Ovary (tissue), 9 donors: Measurements from ENCODE around the gene SLC35D3. TPM values are rescaled to one million over a fixed set of nuclear protein-coding genes. Genes with fewer than 3 reads are reported as not detected.

Source experiments
- DNase-seq, 5 donors: peaks; one replicate each; pipeline ENCODE4 v3.0.0-alpha.2; 2019 to 2020
- H3K27ac ChIP-seq, 2 donors: fragments of 200-600 bp; one replicate each; pipeline versions ENCODE4 v1.5.1 to v1.8.0; 2019 to 2022
- H3K27me3 ChIP-seq: fragments of 200-600 bp; one replicate; pipeline ENCODE4 v1.8.0; 2022
- H3K36me3 ChIP-seq: fragments of 200-600 bp; sonication (generic); one replicate; pipeline ENCODE4 v1.5.1; 2019
- H3K4me1 ChIP-seq: one replicate; pipeline ENCODE4 v1.8.1; 2013; ENCODE audit warnings: mild to moderate bottlenecking, moderate library complexity; ENCODE audit not compliant: insufficient read depth
- H3K4me3 ChIP-seq: fragments of 200-600 bp; sonication (generic); one replicate; pipeline ENCODE4 v1.5.1; 2017
- H3K9me3 ChIP-seq, 2 donors: fragments of 200-600 bp in 1 of 2; sonication (generic) in 1 of 2; one replicate each; pipeline versions ENCODE4 v1.5.1 to v1.8.1; 2013 to 2019; ENCODE audit warnings: mild to moderate bottlenecking in 1 of 2, moderate library complexity in 1 of 2
- CTCF ChIP-seq, 3 donors: fragments of 450-650 bp in 2 of 3; fragments of 200-600 bp in 1 of 3; IDR thresholded peaks; one replicate each; pipeline versions ENCODE4 v1.5.1 to v1.8.0; 2016 to 2022; ENCODE audit warnings: antibody characterized with exemption in 3 of 3, mild to moderate bottlenecking in 1 of 3
- EP300 ChIP-seq: sonication (generic); formaldehyde crosslinking; IDR thresholded peaks from one replicate; pipeline ENCODE4 v1.6.1; 2017; ENCODE audit warnings: antibody characterized with exemption
- POLR2A ChIP-seq: fragments of 450-650 bp; IDR thresholded peaks from one replicate; pipeline ENCODE4 v1.6.1; 2017; ENCODE audit warnings: antibody characterized with exemption, mild to moderate bottlenecking, moderate library complexity
- WGBS, 3 donors: extraction: QIAGEN DNeasy Blood & Tissue Kit in 1 of 3; methylation state at CpG; one replicate each; pipeline versions ENCODE4 v1.1.5 to v1.1.7; 2013 to 2017; 5-methylcytosine and 5-hydroxymethylcytosine counted together
- intact Hi-C, 4 donors: fragments of 100-400 bp; cut with DNase I; formaldehyde crosslinking; loops; one replicate each; pipeline versions ENCODE4 v1.11.0 to v1.15.1; 2022 to 2023
- polyA plus RNA-seq, 2 donors: library from polyadenylated mRNA; stranded (reverse); fragments of 200-250 nt in 1 of 2; fragments of 350-450 nt in 1 of 2; fragmentation: Illumina TruSeq in 1 of 2; extraction: RNeasy Lipid Tissue Mini Kit (QIAGEN cat#74804) in 1 of 2; gene quantifications; one replicate each; pipeline ENCODE4 v1.2.3, GENCODE V29; 2013 to 2014
- total RNA-seq, 7 donors: library from RNA; depleted of rRNA in 2 of 7; stranded (reverse); fragments of >200 nt in 2 of 7; fragmentation: NEBNext Ultra II Directional in 3 of 7; extraction: Animal tissue kit (Norgen Biotek cat#: 25700) in 3 of 7; gene quantifications; one replicate each; pipeline versions ENCODE4 v1.1.0 to v1.2.4, GENCODE V29; 2016 to 2023
- donor health status: DM: no; HTN: no; CAD: no; lungs with moderate emphysema.
- donor health status: DM: no; HTN: no; CAD: no.
- donor health status: Bipolar disorder and iron deficiency.
- donor health status: DM: yes; HTN: yes; CAD: no.
- donor health status: DM: no; HTN: no; CAD: no.
- donor health status: DM: yes; HTN: yes; CAD: no.

SLC35D3 gene
- total and polyA plus RNA-seq, 9 donors = 0.02 TPM; not detected in 8

GRCh38 chr6:136886091-136886490 is 36.0 kb upstream of the SLC35D3 start:
- H3K36me3 ChIP-seq = no peaks in the 10 kb centered on the region
- no peak for DNase-seq
- no peaks in the 10 kb centered on the region for H3K4me1 ChIP-seq
- H3K9me3 ChIP-seq = no peaks in the 10 kb centered on the region
- H3K27ac ChIP-seq = no peak overlapping the region
- intact Hi-C loops = no loop called here
- no peaks in the 10 kb centered on the region for H3K27me3 ChIP-seq
- no peak for TF ChIP-seq EP300
- TF ChIP-seq POLR2A = no peak
- TF ChIP-seq CTCF (IDR thresholded peaks at IDR 0.05) = no peak
- WGBS, 3 donors = 82 to 85% (median 85%) methylated on average over 3 of the region's 3 CpGs
- H3K4me3 ChIP-seq = no peak overlapping the region

- no peaks in the 10 kb centered on the region for H3K4me1 ChIP-seq
- no peaks in the 10 kb centered on the region for H3K27me3 ChIP-seq
- intact Hi-C loops = no loop called here
- TF ChIP-seq CTCF (IDR thresholded peaks at IDR 0.05) = no peak
- no peak for TF ChIP-seq EP300
- no peak for TF ChIP-seq POLR2A
- no peak overlapping the region for H3K4me3 ChIP-seq
- H3K27ac ChIP-seq = no peak overlapping the region
- WGBS, 3 donors = 0 to 67% (median 50%) methylated on average over 1 of the region's 1 CpG
- no peak for DNase-seq
- no peaks in the 10 kb centered on the region for H3K9me3 ChIP-seq
- no peaks in the 10 kb centered on the region for H3K36me3 ChIP-seq
These were observed 34.1 kb upstream of the SLC35D3 start for GRCh38 chr6:136887953-136888352.

GRCh38 chr6:136889271-136890193 is 32.6 kb upstream of the SLC35D3 start:
- Histone ChIP-seq H3K27ac (no peak overlapping the region), H3K27me3 (no peaks in the 10 kb centered on the region), H3K4me3 (no peak overlapping the region), H3K9me3 (no peaks in the 10 kb centered on the region), H3K36me3 (no peaks in the 10 kb centered on the region), H3K4me1 (no peaks in the 10 kb centered on the region)
- WGBS, 3 donors = 50 to 66% (median 62%) methylated on average over 6 of the region's 6 CpGs
- intact Hi-C loops = no loop called here
- DNase-seq = no peak
- no peak for TF ChIP-seq EP300
- TF ChIP-seq CTCF (IDR thresholded peaks at IDR 0.05) = no peak
- no peak for TF ChIP-seq POLR2A

- Histone ChIP-seq H3K9me3 (no peaks in the 10 kb centered on the region), H3K36me3 (no peaks in the 10 kb centered on the region), H3K27ac (no peak overlapping the region), H3K4me1 (no peaks in the 10 kb centered on the region), H3K4me3 (no peak overlapping the region), H3K27me3 (no peaks in the 10 kb centered on the region)
- no peak for DNase-seq
- intact Hi-C loops = no loop called here
- WGBS, 3 donors = 49 to 57% (median 55%) methylated on average over 4 of the region's 4 CpGs
- TF ChIP-seq EP300 (no peak), CTCF (IDR thresholded peaks at IDR 0.05) (no peak), POLR2A (no peak)
These were observed 31.8 kb upstream of the SLC35D3 start for GRCh38 chr6:136890194-136890839.
